ENCODE data around the gene STC2.

DNA sequence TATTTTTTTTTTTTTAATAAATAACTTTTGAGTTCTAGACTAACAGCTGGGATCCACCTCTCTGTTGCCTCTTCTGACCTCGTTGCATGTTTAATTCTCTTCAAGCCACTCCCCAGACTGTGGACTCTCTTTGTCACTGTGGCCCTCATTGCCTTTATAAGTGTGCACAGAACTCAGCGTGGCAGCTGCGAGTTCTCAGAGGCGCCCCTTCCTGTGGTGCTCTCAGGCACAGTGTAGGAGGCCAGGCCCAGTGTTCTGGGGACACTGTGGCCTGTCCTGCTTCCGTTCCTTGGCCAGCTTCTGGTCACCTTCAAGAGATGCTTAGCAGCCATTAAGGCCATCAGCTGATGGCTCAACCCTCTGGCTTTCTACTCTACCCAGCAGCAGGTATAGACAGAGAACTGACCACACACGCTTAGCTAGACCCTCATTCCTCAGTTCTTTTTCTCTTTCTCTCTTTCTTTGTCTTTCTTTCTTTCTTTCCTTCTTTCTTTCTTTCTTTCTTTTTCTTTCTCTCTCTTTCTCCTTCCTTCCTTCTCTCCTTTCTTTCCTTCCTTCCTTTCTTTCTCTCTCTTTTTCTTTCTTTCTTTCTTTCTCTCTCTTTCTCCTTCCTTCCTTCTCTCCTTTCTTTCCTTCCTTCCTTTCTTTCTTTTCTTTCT lies 27.7 kb downstream of the STC2 start:
- TF ChIP-seq EZH2phosphoT487 (IDR thresholded peaks at IDR 0.05; ENCODE audit: insufficient read depth, low read depth): no peak
- no peak for TF ChIP-seq EZH2 (IDR thresholded peaks at IDR 0.05; ENCODE audit: insufficient read depth, poor library complexity, severe bottlenecking)
